ENCODE measurements around the gene RNF214. TPM values are rescaled to one million over a fixed set of nuclear protein-coding genes. Genes with fewer than 3 reads are reported as not detected.

The RNF214 gene
- total and polyA plus RNA-seq, 2 of the 4 experiments (the other 2 are of a cell fraction) = 7.9 to 14.8 TPM

- Histone ChIP-seq H3K4me2 (ENCODE audit: low read depth, low read length) (no peak overlapping the region), H2BK5ac (ENCODE audit: low read depth, low read length, poor library complexity, severe bottlenecking) (no peak overlapping the region), H3K4me1 (ENCODE audit: control insufficient read depth, insufficient read depth, low read length) (peaks cover 8% of the 10 kb centered on the region), H3K56ac (ENCODE audit: extremely low read depth, insufficient read depth, low read length) (no peak overlapping the region), H3K27ac (ENCODE audit: insufficient read depth, low read length) (no peak overlapping the region), H2AFZ (replicated peaks; ENCODE audit: low read length, poor library complexity) (no peak overlapping the region), H3K23ac (ENCODE audit: low read depth, low read length) (no peak overlapping the region), H3K9me1 (ENCODE audit: insufficient read depth, low read length) (peaks cover 6% of the 10 kb centered on the region), H2BK20ac (ENCODE audit: low read depth, low read length) (no peak overlapping the region), H3K18ac (ENCODE audit: low read depth, low read length) (no peak overlapping the region), H2BK15ac (ENCODE audit: low read depth, low read length) (no peak overlapping the region), H3K79me1 (ENCODE audit: low read depth in 1 of 2, low read length in 2 of 2) (peaks cover 21 to 25% of the 10 kb centered on the region in 2 experiments), H4K91ac (ENCODE audit: insufficient read depth, low read depth, low read length) (no peak overlapping the region), H3K27me3 (ENCODE audit: control insufficient read depth, insufficient read depth, low read length) (no peaks in the 10 kb centered on the region), H3K36me3 (ENCODE audit: control insufficient read depth, insufficient read depth, low read length) (peaks cover 45% of the 10 kb centered on the region), H4K20me1 (ENCODE audit: insufficient read depth, low read length) (no peaks in the 10 kb centered on the region; the same call in 1 of the 2 replicates), H3K9ac (ENCODE audit: low read depth, low read length) (no peak overlapping the region), H3K9me3 (ENCODE audit: control insufficient read depth, insufficient read depth, low read length) (no peaks in the 10 kb centered on the region), H3K14ac (replicated peaks; ENCODE audit: low read depth, low read length) (no peak overlapping the region), H2AK5ac (ENCODE audit: low read depth, low read length) (no peak overlapping the region), H3K4me3 (ENCODE audit: insufficient read depth, low read depth, low read length) (no peak overlapping the region), H4K5ac (ENCODE audit: low read depth, low read length) (no peak overlapping the region), H3K4ac (ENCODE audit: low read depth, low read length) (no peak overlapping the region), H2BK120ac (ENCODE audit: low read depth, low read length) (no peak overlapping the region), H2AK9ac (replicated peaks; ENCODE audit: low read depth, low read length, poor library complexity) (no peak overlapping the region), H4K8ac (ENCODE audit: low read depth in 2 of 2, low read length in 2 of 2) (no peak overlapping the region)
- dilution Hi-C loops (cut with HindIII; ENCODE audit: low sequenced_read_pairs, unreplicated experiment) (no loop called here), intact Hi-C loops (cut with micrococcal nuclease) (no loop called here), in situ Hi-C loops (cut with MboI; ENCODE audit: low sequenced_read_pairs) (no loop called here)
- WGBS, 2 experiments (ENCODE audit: extremely low coverage in 2 of 2, insufficient read length in 1 of 2) = 80% methylated on average over 1 of the region's 11 CpGs; no CpG with 5 or more reads in 1 of the 2 experiments
- DNase-seq (no peak), ATAC-seq (ENCODE audit: low read depth) (no peak)
- CTCF ChIA-PET = no interaction called here
- BruUV-seq (replicated peaks) = no TSS peak
- TF ChIP-seq MAZ (IDR thresholded peaks at IDR 0.05; ENCODE audit: borderline replicate concordance, low read depth, low read length) (no peak), MXI1 (IDR thresholded peaks at IDR 0.05; ENCODE audit: borderline replicate concordance, low read depth, low read length) (no peak), CHD1 (IDR thresholded peaks at IDR 0.05; ENCODE audit: low read depth, low read length) (no peak), CTCF (conservative IDR thresholded peaks at IDR 0.05; ENCODE audit: low read depth, low read length) (no peak), FOS (IDR thresholded peaks at IDR 0.05; ENCODE audit: low read depth, low read length) (no peak), BHLHE40 (IDR thresholded peaks at IDR 0.05; ENCODE audit: low read depth, low read length) (no peak), RAD21 (IDR thresholded peaks at IDR 0.05; ENCODE audit: low read length) (no peak)
- POLR2A ChIA-PET (ENCODE audit: unreplicated experiment) = no interaction called here
Measured at GRCh38 chr11:117183724-117184349, 48.6 kb upstream of the RNF214 start.
